ENCODE data around the gene NUPR1. TPM values are rescaled to one million over a fixed set of nuclear protein-coding genes. Genes with fewer than 3 reads are reported as not detected.
"Not testable (repeated sequence)": the region's sequence is repeated elsewhere in the genome, so short reads cannot be mapped to it uniquely, and the experiment has no call there.

Gene NUPR1
- total RNA-seq, 1 donor from 2014 or later: 62.1 TPM

GRCh38 chr16:28486266-28486665, 52.5 kb downstream of the NUPR1 start:
- TF ChIP-seq CTCF (IDR thresholded peaks at IDR 0.05) (no peak), POLR2A (IDR thresholded peaks at IDR 0.05) (no peak), POLR2AphosphoS5 (IDR thresholded peaks at IDR 0.05; ENCODE audit: insufficient read depth in 1 of 2, low read depth in 1 of 2) (no peak)
- Histone ChIP-seq H3K4me1 (peaks cover 21% of the 10 kb centered on the region), H3K27me3 (no peaks in the 10 kb centered on the region), H3K36me3 (peaks cover 0 to 58% of the 10 kb centered on the region in 2 donors), H3K27ac (no peak overlapping the region), H3K9me3 (no peaks in the 10 kb centered on the region), H3K4me3 (no peak overlapping the region)
- DNase-seq (ENCODE audit: extremely low spot score in 2 of 2): no peak
- intact Hi-C loops (cut with DNase I): no loop called here

GRCh38 chr16:28483361-28483760, 55.4 kb downstream of the NUPR1 start:
- H3K36me3 ChIP-seq: peaks cover 0 to 58% of the 10 kb centered on the region in 2 donors
- intact Hi-C loops (cut with DNase I); H3K9me3 ChIP-seq; DNase-seq (ENCODE audit: extremely low spot score in 2 of 2); H3K4me1 ChIP-seq; H3K4me3 ChIP-seq; H3K27ac ChIP-seq; H3K27me3 ChIP-seq: not testable (repeated sequence)

Other genes starting within 250 kb of the NUPR1 start
- gene SBK1, start 246.4 kb downstream of the NUPR1 start, total RNA-seq: 0.25 TPM
- 7.6 TPM for gene NPIPB6, start 175.5 kb downstream of the NUPR1 start, total RNA-seq
- 169 TPM for gene EIF3CL, start 135.1 kb downstream of the NUPR1 start, total RNA-seq
- not detected for gene NPIPB7, start 66.6 kb downstream of the NUPR1 start, total RNA-seq
- 22.8 TPM for gene CLN3, start 46.9 kb downstream of the NUPR1 start, total RNA-seq
- gene APOBR, start 44.3 kb downstream of the NUPR1 start, total RNA-seq: 2.5 TPM
- not detected for gene IL27, start 32.1 kb downstream of the NUPR1 start, total RNA-seq
- 16.5 TPM for gene SGF29, start 14.9 kb upstream of the NUPR1 start, total RNA-seq
- not detected for gene SULT1A2, start 58.1 kb upstream of the NUPR1 start, total RNA-seq
- 11.5 TPM for gene SULT1A1, start 71.1 kb upstream of the NUPR1 start, total RNA-seq
- gene NPIPB8, start 99.1 kb upstream of the NUPR1 start, total RNA-seq: not detected
- gene EIF3C, start 172.5 kb upstream of the NUPR1 start, total RNA-seq: 347 TPM
- not detected for gene NPIPB9, start 212.8 kb upstream of the NUPR1 start, total RNA-seq

Data from vagina (tissue), 2 donors.